A549 (cell line): ENCODE data around the gene SNTB2. TPM values are rescaled to one million over a fixed set of nuclear protein-coding genes. Genes with fewer than 3 reads are reported as not detected.

Source experiments
- ATAC-seq, 2 experiments: fragments of 200-7000 bp in 1 of 2; fragments of >200 bp in 1 of 2; cut with Nextera tagmentation in 1 of 2; cut with Tn5 transposase in 1 of 2; 3 replicates each; pipeline versions ENCODE4 v1.8.0 to v1.9.1; 2018 to 2020; ENCODE audit warnings: mild to moderate bottlenecking in 1 of 2, moderate library complexity in 1 of 2
- CTCF ChIA-PET: fragments of 300-600 bp; sonication (Branson Sonifier 250); formaldehyde crosslinking; extraction: SDS; loops from one replicate; lab custom pipeline; 2021; ENCODE audit warnings: antibody characterized with exemption, inconsistent platforms; lab: Yijun Ruan, JAX
- POLR2A ChIA-PET: fragments of 350-600 bp; formaldehyde crosslinking; extraction: SDS; loops from one replicate; lab custom pipeline; 2021; ENCODE audit warnings: antibody characterized with exemption, inconsistent platforms; lab: Yijun Ruan, JAX
- DNase-seq, 2 experiments: peaks; one replicate each; pipeline versions ENCODE4 v3.0.0 to v3.0.0-alpha.2; 2011 to 2016; ENCODE audit warnings: low read depth in 1 of 2, low spot score in 1 of 2
- FAIRE-seq: peaks from 2 replicates; lab custom pipeline; 2011; peaks lifted over from hg19 to GRCh38; lab: Jason Lieb, UNC
- H3K27ac ChIP-seq, 2 experiments: fragments of >200 bp; sonication (Bioruptor Twin); formaldehyde crosslinking; 3 replicates each; pipeline ENCODE4 v1.5.1; 2016 to 2017
- H3K4me1 ChIP-seq: fragments of >200 bp; sonication (Bioruptor Twin); formaldehyde crosslinking; 3 replicates; pipeline ENCODE4 v1.6.1; 2016
- H3K4me2 ChIP-seq: fragments of >200 bp; sonication (Bioruptor Twin); formaldehyde crosslinking; 3 replicates; pipeline ENCODE4 v1.6.1; 2016
- H3K4me3 ChIP-seq: fragments of >200 bp; sonication (Bioruptor Twin); formaldehyde crosslinking; 3 replicates; pipeline ENCODE4 v1.5.1; 2016
- H3K9me3 ChIP-seq: fragments of >200 bp; sonication (Bioruptor Twin); formaldehyde crosslinking; 3 replicates; pipeline ENCODE4 v1.6.1; 2016
- BCL3 ChIP-seq: fragments of >200 bp; sonication (Bioruptor Twin); formaldehyde crosslinking; IDR thresholded peaks from 3 replicates; pipeline ENCODE4 v1.6.1; 2016
- BHLHE40 ChIP-seq: IDR thresholded peaks from 2 replicates; pipeline ENCODE4 v1.6.1; 2012; ENCODE audit warnings: low read depth, low read length, inconsistent platforms
- CBX2 ChIP-seq: fragments of 200-600 bp; sonication (generic); IDR thresholded peaks from 2 replicates; pipeline ENCODE4 v1.6.1; 2016; ENCODE audit warnings: low read depth, mild to moderate bottlenecking, borderline replicate concordance
- CBX8 ChIP-seq: fragments of 200-600 bp; sonication (generic); IDR thresholded peaks from 2 replicates; pipeline ENCODE4 v1.6.1; 2016
- CHD2 ChIP-seq: fragments of 150-350 bp; IDR thresholded peaks from 2 replicates; pipeline ENCODE4 v1.6.1; 2014; ENCODE audit warnings: low read length; ENCODE audit not compliant: partially characterized antibody
- CHD4 ChIP-seq: fragments of 200-600 bp; sonication (generic); IDR thresholded peaks from 2 replicates; pipeline ENCODE4 v1.6.1; 2016; ENCODE audit warnings: antibody characterized with exemption, mild to moderate bottlenecking, borderline replicate concordance
- EHF ChIP-seq: fragments of 250-450 bp; sonication (Bioruptor Pico); IDR thresholded peaks from 2 replicates; pipeline ENCODE4 v1.5.0; 2020; ENCODE audit warnings: mild to moderate bottlenecking
- ELK1 ChIP-seq: fragments of 150-350 bp; IDR thresholded peaks from 2 replicates; pipeline ENCODE4 v1.6.1; 2014; ENCODE audit warnings: low read depth, mild to moderate bottlenecking, low read length
- EP300 ChIP-seq, 2 experiments: fragments of >200 bp; sonication (Bioruptor Twin); formaldehyde crosslinking; IDR thresholded peaks; 2 replicates in 1 of 2; 3 replicates in 1 of 2; pipeline ENCODE4 v1.6.1; 2016 to 2017
- FOXS1 ChIP-seq: fragments of 250-450 bp; sonication (Bioruptor Pico); IDR thresholded peaks from 2 replicates; pipeline ENCODE4 v1.5.0; 2020; ENCODE audit warnings: mild to moderate bottlenecking, moderate library complexity
- HEYL ChIP-seq: fragments of 250-450 bp; sonication (Bioruptor Pico); IDR thresholded peaks from 2 replicates; pipeline ENCODE4 v1.8.0; 2021; ENCODE audit warnings: mild to moderate bottlenecking, moderate library complexity
- HOXB13 ChIP-seq: fragments of 250-450 bp; sonication (Bioruptor Pico); IDR thresholded peaks from 2 replicates; pipeline ENCODE4 v1.5.0; 2020; ENCODE audit warnings: low read depth, mild to moderate bottlenecking, moderate library complexity
- HOXB5 ChIP-seq: fragments of 250-450 bp; sonication (Bioruptor Pico); IDR thresholded peaks from 2 replicates; pipeline ENCODE4 v1.5.0; 2020; ENCODE audit warnings: mild to moderate bottlenecking, moderate library complexity
- KDM5A ChIP-seq: fragments of 200-600 bp; sonication (generic); IDR thresholded peaks from 2 replicates; pipeline ENCODE4 v1.6.1; 2016; ENCODE audit warnings: antibody characterized with exemption, mild to moderate bottlenecking
- MAFK ChIP-seq: fragments of 450-650 bp; IDR thresholded peaks from 2 replicates; pipeline ENCODE4 v1.6.1; 2014; ENCODE audit not compliant: partially characterized antibody
- MAX ChIP-seq: IDR thresholded peaks from 2 replicates; pipeline ENCODE4 v1.6.1; 2012
- MAZ ChIP-seq: fragments of 150-350 bp; IDR thresholded peaks from 2 replicates; pipeline ENCODE4 v1.6.1; 2014; ENCODE audit warnings: antibody characterized with exemption, low read depth, low read length, borderline replicate concordance
- NFE2L2 ChIP-seq: fragments of 150-350 bp; conservative IDR thresholded peaks from 2 replicates; pipeline ENCODE4 v1.6.1; 2014; ENCODE audit warnings: low read length
- PHF8 ChIP-seq: fragments of 200-600 bp; sonication (generic); IDR thresholded peaks from 2 replicates; pipeline ENCODE4 v1.6.1; 2016; ENCODE audit warnings: low read depth, mild to moderate bottlenecking, antibody characterized with exemption, moderate library complexity, borderline replicate concordance
- POLR2AphosphoS2 ChIP-seq: conservative IDR thresholded peaks from 2 replicates; pipeline ENCODE4 v1.6.1; 2012; ENCODE audit warnings: low read length, improper control_type of control experiment, inconsistent platforms
- RARB ChIP-seq: fragments of 250-450 bp; sonication (Bioruptor Pico); IDR thresholded peaks from 2 replicates; pipeline ENCODE4 v1.8.0; 2021; ENCODE audit warnings: mild to moderate bottlenecking, moderate library complexity
- RCOR1 ChIP-seq: fragments of 150-350 bp; IDR thresholded peaks from 2 replicates; pipeline ENCODE4 v1.6.1; 2014; ENCODE audit warnings: antibody characterized with exemption, low read length, low read depth
- RFX5 ChIP-seq: fragments of 450-650 bp; IDR thresholded peaks from 2 replicates; pipeline ENCODE4 v1.7.1; 2014; ENCODE audit warnings: antibody characterized with exemption, mild to moderate bottlenecking, moderate library complexity
- SREBF2 ChIP-seq: fragments of 450-650 bp; IDR thresholded peaks from 2 replicates; pipeline ENCODE4 v1.6.1; 2014; ENCODE audit warnings: mild to moderate bottlenecking, moderate library complexity
- TFCP2L1 ChIP-seq: fragments of 250-450 bp; sonication (Bioruptor Pico); IDR thresholded peaks from 2 replicates; pipeline ENCODE4 v1.5.0; 2021; ENCODE audit warnings: mild to moderate bottlenecking
- USF2 ChIP-seq: fragments of 450-650 bp; IDR thresholded peaks from 2 replicates; pipeline ENCODE4 v1.6.1; 2014; ENCODE audit warnings: antibody characterized with exemption
- WGBS: methylation state at CpG from one replicate; pipeline ENCODE4 v1.1.6; 2017; ENCODE audit errors: missing lambda C conversion rate; 5-methylcytosine and 5-hydroxymethylcytosine counted together
- polyA plus RNA-seq, 4 experiments: library from polyadenylated mRNA; depleted of rRNA in 3 of 4; stranded (reverse); fragments of >200 nt; fragmentation: RNase III in 1 of 4; extraction: RNeasy Plus Mini Kit Qiagen cat#74134 plus additional on column Dnase treatment in 1 of 4; gene quantifications; 2 replicates in 3 of 4; 3 replicates in 1 of 4; pipeline ENCODE4 v1.2.3, GENCODE V29; 2011 to 2017
- TF ChIP-seq, protein P1 (sequence below): IDR thresholded peaks from 2 replicates; pipeline ENCODE4 v1.6.1; 2012
- TF ChIP-seq, protein P2 (sequence below): fragments of >200 bp; sonication (Bioruptor Twin); formaldehyde crosslinking; IDR thresholded peaks from 2 replicates; pipeline ENCODE4 v1.6.1; 2016

Gene SNTB2
- polyA plus RNA-seq, 2 of the 4 experiments (the other 2 are of a cell fraction), result 7.8 to 20.8 TPM

GRCh38 chr16:69328854-69329316, 141.9 kb downstream of the SNTB2 start:
- DNase-seq, result no peak
- Histone ChIP-seq H3K27ac (peak overlapping the region; percentile 86 to 94; a peak in 4 of 6 replicates), H3K9me3 (no peaks in the 10 kb centered on the region), H3K4me2 (peak overlapping the region; percentile 99), H3K4me1 (peaks cover 42% of the 10 kb centered on the region), H3K4me3 (peak overlapping the region; percentile 76)
- TF ChIP-seq, protein P1, sequence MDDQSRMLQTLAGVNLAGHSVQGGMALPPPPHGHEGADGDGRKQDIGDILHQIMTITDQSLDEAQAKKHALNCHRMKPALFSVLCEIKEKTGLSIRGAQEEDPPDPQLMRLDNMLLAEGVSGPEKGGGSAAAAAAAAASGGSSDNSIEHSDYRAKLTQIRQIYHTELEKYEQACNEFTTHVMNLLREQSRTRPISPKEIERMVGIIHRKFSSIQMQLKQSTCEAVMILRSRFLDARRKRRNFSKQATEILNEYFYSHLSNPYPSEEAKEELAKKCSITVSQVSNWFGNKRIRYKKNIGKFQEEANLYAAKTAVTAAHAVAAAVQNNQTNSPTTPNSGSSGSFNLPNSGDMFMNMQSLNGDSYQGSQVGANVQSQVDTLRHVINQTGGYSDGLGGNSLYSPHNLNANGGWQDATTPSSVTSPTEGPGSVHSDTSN, result peak; percentile 39; the same call in 1 of the 2 replicates
- no peak for TF ChIP-seq RFX5
- ChIA-PET CTCF (interaction anchor here (0.9 to 8.9 kb wide), 4 partner anchors 8 to 17 kb away, joined by 3 to 44 read pairs (median 4); partner anchors contain the start of genes COG8, NIP7 and VPS4A), POLR2A (interaction anchor here (1.8 kb wide), 1 partner anchor 10 kb away, joined by 4 read pairs; no protein-coding TSS in a partner anchor)
- WGBS, result 53% methylated on average over 10 of the region's 10 CpGs
- no peak for ATAC-seq
- FAIRE-seq, result no peak

DNA sequence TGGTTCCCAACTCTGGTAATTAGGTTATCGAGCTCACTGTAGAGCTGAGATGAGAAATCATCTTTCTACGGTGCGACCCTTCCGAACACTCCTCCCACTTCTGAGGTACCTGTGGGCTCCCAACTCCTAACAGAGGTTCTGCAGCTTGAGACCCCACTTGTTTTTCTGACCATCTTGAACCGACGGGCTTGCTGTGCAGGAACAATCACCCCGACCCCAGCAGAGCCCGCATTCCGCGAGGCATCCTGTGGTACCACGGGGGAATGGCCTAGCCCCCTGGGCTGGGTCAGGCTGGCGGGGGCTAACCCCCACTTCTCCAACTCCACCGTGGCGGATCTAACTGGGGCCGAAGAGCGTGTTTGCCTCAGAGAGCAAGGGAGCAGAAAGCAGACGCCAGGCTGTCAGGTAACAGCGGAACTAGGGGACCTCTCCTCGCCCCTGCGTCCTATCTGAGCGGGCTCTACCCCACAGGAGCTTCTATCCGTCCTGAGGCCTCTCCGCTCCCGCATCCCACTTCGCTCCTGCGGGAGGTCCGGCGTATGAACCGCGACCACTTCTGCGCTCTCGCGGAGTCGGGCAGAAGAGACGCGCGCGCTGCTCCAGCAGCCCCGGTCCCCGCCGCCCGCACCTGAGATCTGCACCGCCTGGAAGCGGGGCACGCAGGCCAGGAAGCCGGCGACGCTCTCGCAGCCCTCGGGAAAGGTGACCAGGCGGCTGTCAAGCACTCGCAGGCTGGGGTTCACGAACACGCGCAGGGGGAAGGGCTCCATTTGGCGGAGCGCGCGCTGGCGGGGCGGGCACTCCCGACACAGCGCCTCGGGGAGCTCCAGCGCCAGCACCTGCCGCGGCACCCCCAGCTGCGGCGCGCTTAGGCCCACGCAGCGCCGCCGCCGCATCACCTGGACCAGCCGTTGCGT, 142.7 kb downstream of the SNTB2 start:
- FAIRE-seq, result no peak
- Histone ChIP-seq H3K27ac (peak overlapping the region; percentile 86 to 94), H3K4me2 (peak overlapping the region; percentile 99), H3K9me3 (no peaks in the 10 kb centered on the region), H3K4me3 (peak overlapping the region; percentile 76), H3K4me1 (peaks cover 39% of the 10 kb centered on the region)
- no peak for TF ChIP-seq EHF (CRISPR knock-in tag)
- no peak for TF ChIP-seq USF2
- no peak for TF ChIP-seq NFE2L2
- peak; percentile 36; the same call in 1 of the 2 replicates for TF ChIP-seq TFCP2L1 (CRISPR knock-in tag)
- TF ChIP-seq RCOR1, result no peak
- no peak for TF ChIP-seq MAFK
- TF ChIP-seq HOXB13, result 0 out of 2 replicates have a peak, but pooled peaks have one; percentile 25
- TF ChIP-seq FOXS1, result no peak
- TF ChIP-seq SREBF2, result no peak
- TF ChIP-seq ELK1, result no peak
- TF ChIP-seq CBX8, result no peak
- no peak for TF ChIP-seq MAZ
- TF ChIP-seq HOXB5 (CRISPR knock-in tag), result no peak
- no peak for TF ChIP-seq RARB
- TF ChIP-seq BHLHE40, result no peak
- TF ChIP-seq HEYL (CRISPR knock-in tag), result no peak
- no peak for TF ChIP-seq CHD4
- TF ChIP-seq, protein P2, sequence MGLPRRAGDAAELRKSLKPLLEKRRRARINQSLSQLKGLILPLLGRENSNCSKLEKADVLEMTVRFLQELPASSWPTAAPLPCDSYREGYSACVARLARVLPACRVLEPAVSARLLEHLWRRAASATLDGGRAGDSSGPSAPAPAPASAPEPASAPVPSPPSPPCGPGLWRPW, result no peak
- TF ChIP-seq CHD2, result no peak
- TF ChIP-seq BCL3, result no peak
- no peak for TF ChIP-seq EP300 (IDR thresholded peaks at IDR 0.05)
- no peak for TF ChIP-seq MAX
- peak; percentile 11; the same call in 1 of the 2 replicates for TF ChIP-seq POLR2AphosphoS2
- TF ChIP-seq PHF8, result peak; percentile 46; the same call in 1 of the 2 replicates
- no peak for TF ChIP-seq CBX2
- TF ChIP-seq KDM5A, result peak; percentile 42; the same call in 1 of the 2 replicates
- no peak for DNase-seq
- POLR2A ChIA-PET, result interaction anchor here (0.5 to 1.8 kb wide), 3 partner anchors 11 to 191 kb away, joined by 4 to 7 read pairs (median 5); no protein-coding TSS in a partner anchor
- peak; percentile 47 to 67 for ATAC-seq
- WGBS, result 10% methylated on average over 32 of the region's 77 CpGs
- CTCF ChIA-PET, result interaction anchor here (0.9 to 8.9 kb wide), 6 partner anchors 7 to 21 kb away, joined by 3 to 44 read pairs (median 3); partner anchors contain the start of genes COG8, NIP7, TMED6 and VPS4A
